OCI-LY3 (cell line): Measurements from ENCODE around the gene LYRM1.

Experiments
- CTCF ChIP-seq: fragments of 200-600, 300-600 bp; sonication (generic); IDR thresholded peaks from 2 replicates; pipeline ENCODE4 v1.5.1; 2014; ENCODE audit warnings: antibody characterized with exemption, low read length, low read depth
- EZH2phosphoT487 ChIP-seq: fragments of 200-600 bp; shearing (Covaris generic); IDR thresholded peaks from 2 replicates; pipeline ENCODE4 v1.6.1; 2018; ENCODE audit warnings: antibody characterized with exemption, mixed run types, low read depth

- TF ChIP-seq CTCF (no peak), EZH2phosphoT487 (no peak)
Measured at GRCh38 chr16:20853143-20853542, 47.4 kb upstream of the LYRM1 start.
